GM21717 (cell line): ENCODE data around the gene HSD17B8.

Experiments used
- ATAC-seq: cut with Tn5 transposase; IDR thresholded peaks from one replicate; pipeline ENCODE4 v1.9.1; 2021; ENCODE audit warnings: mild to moderate bottlenecking, moderate library complexity; ENCODE audit not compliant: unreplicated experiment

HSD17B8 gene

GRCh38 chr6:33171016-33171879 is 33.2 kb upstream of the HSD17B8 start:
- ATAC-seq, result no peak

DNA sequence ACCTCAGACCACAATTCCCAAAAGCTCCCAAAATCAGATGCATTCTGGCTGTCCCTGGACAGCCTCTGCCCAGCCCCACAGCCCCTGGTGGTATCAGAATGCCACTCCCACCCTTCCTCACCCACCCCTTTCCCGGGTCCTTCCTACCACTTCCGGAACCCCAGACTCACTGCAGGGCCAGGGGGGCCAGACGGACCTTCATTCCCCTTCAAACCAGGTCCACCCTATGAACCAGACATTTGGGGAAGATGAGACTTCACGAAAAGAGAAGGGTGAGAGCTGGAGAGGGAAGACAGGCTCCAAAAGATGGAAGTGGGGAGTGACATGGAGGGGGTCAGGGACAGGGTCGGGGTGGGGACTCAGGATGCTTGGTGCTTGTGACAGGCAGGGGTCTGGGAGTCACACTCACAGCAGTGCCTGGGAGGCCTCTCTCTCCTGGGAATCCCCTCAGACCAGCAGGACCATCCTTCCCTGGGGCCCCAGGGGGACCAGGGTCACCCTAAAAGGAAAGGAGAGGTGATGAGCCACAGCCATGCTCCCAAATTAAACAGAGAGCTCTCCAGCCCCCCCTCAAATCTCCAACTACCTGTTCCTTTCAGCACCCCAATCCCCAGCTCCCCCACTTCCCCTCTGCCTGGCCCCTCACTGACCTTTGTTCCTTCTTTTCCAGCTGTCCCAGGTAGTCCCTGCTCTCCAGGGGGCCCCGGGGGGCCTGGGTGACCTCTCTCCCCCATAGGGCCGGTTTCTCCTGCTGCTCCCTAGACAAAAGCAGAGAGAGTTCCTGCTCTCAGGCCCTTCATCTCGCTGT is 32.4 kb upstream of the HSD17B8 start:
- no peak for ATAC-seq

- no peak for ATAC-seq
Observed at GRCh38 chr6:33172688-33173534, 31.5 kb upstream of the HSD17B8 start.

- ATAC-seq, result no peak
Observed at GRCh38 chr6:33173535-33174180, 30.8 kb upstream of the HSD17B8 start.

GRCh38 chr6:33174784-33175183 is 29.7 kb upstream of the HSD17B8 start:
- ATAC-seq, result no peak

GRCh38 chr6:33175436-33176069 is 28.9 kb upstream of the HSD17B8 start:
- ATAC-seq, result no peak

GRCh38 chr6:33176906-33177305 is 27.5 kb upstream of the HSD17B8 start:
- ATAC-seq, result no peak

DNA sequence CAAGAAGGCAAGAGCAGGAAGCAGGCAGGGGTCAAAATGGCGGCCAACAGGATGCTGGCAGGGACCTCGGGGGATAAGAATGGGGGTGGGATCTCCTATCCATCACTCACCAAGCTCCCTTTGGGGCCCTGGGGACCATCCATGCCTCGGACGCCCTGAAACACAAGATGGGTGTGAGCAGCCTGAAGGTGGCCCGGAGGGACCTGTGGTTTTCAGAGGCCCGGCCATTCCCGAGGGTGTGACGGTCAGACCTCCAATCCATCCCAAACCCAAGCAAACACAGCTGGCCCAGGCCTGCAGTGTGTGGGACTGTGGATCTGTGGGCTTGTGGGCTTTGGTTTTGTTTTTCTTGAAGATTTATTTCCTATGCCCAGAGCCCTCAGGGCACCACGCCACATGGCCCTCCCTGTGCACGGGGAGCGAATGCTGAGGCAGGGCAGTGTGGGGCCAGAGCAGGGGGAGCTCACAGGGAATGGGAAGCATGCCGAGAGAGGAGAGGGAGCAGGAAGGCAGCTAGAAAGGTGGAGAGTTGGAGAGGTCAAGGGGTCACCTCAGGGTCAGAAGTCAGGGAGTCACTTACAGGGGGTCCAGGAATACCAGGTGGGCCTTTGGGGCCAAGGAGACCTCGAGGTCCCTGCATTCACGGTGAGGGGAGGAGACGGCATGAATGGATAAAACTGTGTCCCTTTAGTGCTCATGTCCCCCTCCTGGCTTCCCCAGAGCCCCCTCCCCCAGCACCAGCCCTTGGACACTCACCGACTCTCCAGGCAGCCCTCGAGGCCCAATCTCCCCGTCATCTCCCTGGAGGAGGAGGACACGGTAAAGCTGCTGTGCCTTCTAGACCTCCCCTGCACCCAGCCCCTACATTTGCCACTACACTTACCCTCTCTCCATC is 26.7 kb upstream of the HSD17B8 start:
- ATAC-seq, result no peak

GRCh38 chr6:33178755-33179475 is 25.5 kb upstream of the HSD17B8 start:
- ATAC-seq, result no peak

- ATAC-seq, result no peak
Observed at GRCh38 chr6:33181141-33181540, 23.3 kb upstream of the HSD17B8 start.

DNA sequence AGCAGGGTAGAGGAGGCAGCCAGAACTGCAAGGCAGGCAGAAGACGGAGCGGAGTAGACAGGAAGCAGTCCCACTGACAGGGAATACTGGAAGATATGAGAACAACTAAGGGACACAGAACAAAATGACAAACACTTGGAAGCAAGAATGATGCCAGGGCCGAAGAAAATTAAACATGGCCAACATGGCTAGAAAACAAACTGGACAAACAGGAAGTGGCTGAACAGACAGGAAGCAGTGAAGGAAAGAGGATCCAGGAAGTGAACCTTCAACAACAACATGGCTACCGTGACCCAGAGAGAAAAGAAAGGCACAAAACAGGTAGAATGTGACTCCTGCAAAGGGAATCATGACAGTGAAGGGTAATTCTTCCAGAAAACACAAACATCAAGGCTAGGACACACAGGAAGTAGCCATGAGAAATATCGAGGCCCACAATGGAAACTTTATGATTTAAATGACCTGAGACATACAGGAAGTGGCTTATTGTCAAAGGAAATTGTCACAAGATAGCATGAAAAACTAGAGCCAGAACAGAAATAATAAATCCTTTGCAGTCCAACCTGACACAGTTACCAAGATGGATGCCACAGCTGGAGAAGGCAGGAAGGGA is 21.3 kb upstream of the HSD17B8 start:
- ATAC-seq, result no peak

- ATAC-seq, result no peak
Observed at GRCh38 chr6:33185190-33185589, 19.3 kb upstream of the HSD17B8 start.

DNA sequence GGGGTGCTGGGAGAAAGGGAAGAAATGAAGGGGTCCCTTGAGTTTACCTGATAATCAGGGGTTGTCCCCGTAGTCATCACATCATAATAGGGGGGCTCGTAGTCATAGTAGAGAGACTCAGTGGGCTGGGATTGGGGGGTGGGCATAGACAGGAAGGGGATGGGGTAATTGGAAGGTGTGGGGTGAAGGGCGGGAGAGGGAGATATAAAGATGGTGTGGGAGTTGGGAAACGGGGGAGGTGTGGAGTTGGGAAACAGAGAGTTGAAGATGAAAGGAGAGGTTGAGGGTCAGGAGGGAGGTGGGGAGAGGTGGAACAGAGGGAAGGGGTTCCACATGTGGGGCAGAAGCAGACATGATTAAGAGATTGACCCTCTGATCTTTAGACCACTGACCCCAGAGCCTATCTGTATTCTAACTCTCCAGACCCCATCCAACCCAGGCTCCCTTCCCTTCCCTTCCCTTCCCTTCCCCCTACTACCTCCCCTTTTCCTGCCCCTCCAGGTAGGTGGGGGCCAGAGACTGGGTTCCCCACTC is 18.7 kb upstream of the HSD17B8 start:
- no peak for ATAC-seq

DNA sequence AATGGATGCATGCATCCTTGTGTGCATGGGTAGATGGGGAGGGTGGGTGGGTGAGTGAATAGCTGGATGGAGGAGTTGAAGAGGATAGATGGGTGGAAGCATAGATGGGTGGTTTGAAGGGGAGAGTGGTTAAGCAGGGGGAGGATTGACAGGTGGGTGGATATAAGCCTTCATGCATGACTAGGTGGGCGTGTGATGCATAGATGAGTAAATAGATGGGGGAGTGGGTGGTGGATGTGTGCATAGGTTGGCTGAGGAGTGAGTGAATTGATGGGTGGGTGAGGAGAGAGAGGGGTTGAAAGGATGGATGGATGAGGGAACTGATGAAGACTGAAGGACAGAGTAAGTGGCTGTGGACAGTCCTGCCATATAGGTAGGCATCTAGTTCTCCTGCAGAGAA is 16.6 kb upstream of the HSD17B8 start:
- ATAC-seq, result no peak

GRCh38 chr6:33189164-33189563 is 15.3 kb upstream of the HSD17B8 start:
- ATAC-seq, result no peak

DNA sequence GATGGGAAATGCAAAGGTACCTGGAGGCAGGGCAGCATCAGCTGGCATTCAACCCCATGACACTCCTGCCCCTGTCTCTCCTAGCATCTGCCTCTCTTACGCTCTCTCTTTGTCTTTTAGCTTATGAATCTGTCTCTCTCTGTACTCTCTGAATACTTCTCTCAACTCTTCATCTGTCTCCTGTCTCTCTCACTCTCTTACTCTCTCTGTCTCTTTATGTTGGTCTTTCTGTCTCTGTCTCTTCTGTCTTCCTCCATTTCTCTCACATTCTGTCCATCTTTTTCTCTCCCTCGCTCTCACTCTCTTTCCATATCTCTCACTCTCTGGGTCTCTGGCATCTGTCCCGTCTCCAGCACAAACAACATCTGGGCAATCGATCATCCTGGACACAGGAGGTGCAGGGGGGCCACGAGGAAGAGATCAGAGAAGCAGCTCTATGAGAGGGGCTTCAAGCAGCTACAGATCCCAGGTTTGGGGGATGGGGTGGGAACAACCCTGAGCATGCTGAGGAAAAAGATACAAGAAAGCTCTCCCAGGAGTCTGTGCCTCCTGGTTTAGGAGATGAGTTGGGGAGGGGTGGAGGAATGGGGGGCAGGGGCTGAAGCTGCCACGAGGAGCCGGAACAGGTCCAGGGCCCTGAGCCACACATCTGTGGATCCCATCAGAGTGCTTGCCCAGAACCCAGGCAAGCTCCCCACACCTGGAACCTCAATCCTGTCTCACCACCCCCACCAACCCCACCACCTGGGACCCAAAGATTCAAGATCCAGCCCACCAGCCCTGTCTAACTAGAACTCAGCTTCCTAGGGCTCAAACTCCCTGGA is 14.6 kb upstream of the HSD17B8 start:
- no peak for ATAC-seq

GRCh38 chr6:33190504-33191107 is 13.8 kb upstream of the HSD17B8 start:
- ATAC-seq, result no peak
